Neuronal stem cell (in vitro differentiated cells): ENCODE results near the gene OR9Q1.

ENCODE experiments used
- DNase-seq: peaks from one replicate; pipeline ENCODE4 v3.0.0-alpha.2; 2013; ENCODE audit warnings: low spot score
- H2AFZ ChIP-seq: one replicate; pipeline ENCODE4 v1.6.1; 2013; ENCODE audit warnings: mild to moderate bottlenecking, low read length, inconsistent platforms
- H2AK5ac ChIP-seq: 2 replicates; pipeline ENCODE4 v1.6.1; 2013; ENCODE audit warnings: low read depth, mild to moderate bottlenecking, inconsistent platforms, low read length, moderate library complexity, mixed read lengths
- H2BK120ac ChIP-seq: 2 replicates; pipeline ENCODE4 v1.6.1; 2013; ENCODE audit warnings: low read depth, mild to moderate bottlenecking, inconsistent platforms, low read length, moderate library complexity, mixed read lengths
- H2BK12ac ChIP-seq: one replicate; pipeline ENCODE4 v1.6.1; 2013; ENCODE audit warnings: low read length, inconsistent platforms
- H2BK15ac ChIP-seq: 2 replicates; pipeline ENCODE4 v1.6.1; 2013; ENCODE audit warnings: mild to moderate bottlenecking, low read length, inconsistent platforms, mixed read lengths
- H2BK5ac ChIP-seq: one replicate; pipeline ENCODE4 v1.6.1; 2013; ENCODE audit warnings: inconsistent platforms, mild to moderate bottlenecking, low read length, moderate library complexity
- H3K14ac ChIP-seq: one replicate; pipeline ENCODE4 v1.6.1; 2013; ENCODE audit warnings: low read length, inconsistent platforms
- H3K18ac ChIP-seq: 2 replicates; pipeline ENCODE4 v1.6.1; 2013; ENCODE audit warnings: low read length, inconsistent platforms
- H3K23ac ChIP-seq: 2 replicates; pipeline ENCODE4 v1.6.1; 2013; ENCODE audit warnings: low read depth, mild to moderate bottlenecking, mixed read lengths, low read length, inconsistent platforms; ENCODE audit not compliant: poor library complexity
- H3K27ac ChIP-seq: replicated peaks from 3 replicates; pipeline ENCODE4 v1.5.1; 2013; ENCODE audit warnings: low read length, inconsistent platforms
- H3K27me3 ChIP-seq, 3 experiments: 2 replicates each; pipeline ENCODE4 v1.6.1; 2013; ENCODE audit warnings: low read length in 3 of 3, mild to moderate bottlenecking in 2 of 3, inconsistent platforms in 1 of 3, low read depth in 1 of 3, mixed read lengths in 1 of 3, moderate library complexity in 1 of 3; ENCODE audit not compliant: control insufficient read depth in 3 of 3, insufficient read depth in 3 of 3
- H3K36me3 ChIP-seq, 2 donors: replicated peaks in 1 of 2; 2 replicates each; pipeline ENCODE4 v1.6.1; 2013; ENCODE audit warnings: low read length in 2 of 2; ENCODE audit not compliant: control insufficient read depth in 2 of 2, insufficient read depth in 2 of 2
- H3K4ac ChIP-seq: 2 replicates; pipeline ENCODE4 v1.6.1; 2013; ENCODE audit warnings: inconsistent platforms, mild to moderate bottlenecking, low read length, moderate library complexity
- H3K4me1 ChIP-seq, 2 donors: 1 replicate in 1 of 2; 2 replicates in 1 of 2; pipeline ENCODE4 v1.6.1; 2013; ENCODE audit warnings: low read length in 2 of 2, low read depth in 1 of 2; ENCODE audit not compliant: control insufficient read depth in 2 of 2, insufficient read depth in 1 of 2
- H3K4me2 ChIP-seq: one replicate; pipeline ENCODE4 v1.6.1; 2013; ENCODE audit warnings: mild to moderate bottlenecking, low read length, inconsistent platforms; ENCODE audit not compliant: insufficient read depth, poor library complexity, severe bottlenecking
- H3K4me3 ChIP-seq, 2 donors: 2 replicates each; pipeline ENCODE4 v1.5.1; 2013; ENCODE audit warnings: low read length in 2 of 2, mild to moderate bottlenecking in 2 of 2, inconsistent platforms in 1 of 2, moderate library complexity in 1 of 2
- H3K79me1 ChIP-seq: one replicate; pipeline ENCODE4 v1.6.1; 2013; ENCODE audit warnings: low read depth, mild to moderate bottlenecking, inconsistent platforms, low read length, moderate library complexity
- H3K9ac ChIP-seq: one replicate; pipeline ENCODE4 v1.6.1; 2013; ENCODE audit warnings: mild to moderate bottlenecking, low read depth, low read length, inconsistent platforms; ENCODE audit not compliant: poor library complexity
- H3K9me3 ChIP-seq, 2 donors: replicated peaks in 1 of 2; 2 replicates each; pipeline versions ENCODE3 to v1.6.1; 2013; ENCODE audit warnings: low read length in 2 of 2, mild to moderate bottlenecking in 2 of 2, inconsistent platforms in 1 of 2, low read depth in 1 of 2, mixed read lengths in 1 of 2, moderate library complexity in 1 of 2; ENCODE audit not compliant: control insufficient read depth in 2 of 2, insufficient read depth in 1 of 2
- H4K8ac ChIP-seq: one replicate; pipeline ENCODE4 v1.6.1; 2013; ENCODE audit warnings: low read depth, mild to moderate bottlenecking, inconsistent platforms, low read length, moderate library complexity
- H4K91ac ChIP-seq: one replicate; pipeline ENCODE4 v1.6.1; 2013; ENCODE audit warnings: low read length, low read depth, mild to moderate bottlenecking, inconsistent platforms; ENCODE audit not compliant: poor library complexity
- WGBS, 2 donors: extraction: QIAGEN DNeasy Blood & Tissue Kit; methylation state at CpG; one replicate each; pipeline ENCODE4 v1.1.7; 2013; ENCODE audit warnings: missing lambda C conversion rate in 2 of 2, mixed read lengths in 1 of 2; ENCODE audit not compliant: insufficient read length in 2 of 2, insufficient replicate concordance in 1 of 2; ENCODE audit errors: extremely low coverage in 2 of 2; 5-methylcytosine and 5-hydroxymethylcytosine counted together

The OR9Q1 gene

GRCh38 chr11:58000699-58001098 is 23.0 kb upstream of the OR9Q1 start:
- Histone ChIP-seq H3K4me1 (no peaks in the 10 kb centered on the region), H3K36me3 (no peaks in the 10 kb centered on the region), H2AK5ac (no peak overlapping the region), H3K4me3 (no peak overlapping the region), H3K27ac (no peak overlapping the region), H2BK15ac (no peak overlapping the region), H4K8ac (no peak overlapping the region), H3K14ac (no peak overlapping the region), H3K9ac (no peak overlapping the region), H2BK120ac (no peak overlapping the region), H3K79me1 (no peaks in the 10 kb centered on the region), H3K4ac (no peak overlapping the region), H3K23ac (no peak overlapping the region), H3K9me3 (no peaks in the 10 kb centered on the region), H3K4me2 (no peak overlapping the region), H2BK5ac (no peak overlapping the region), H3K27me3 (no peaks in the 10 kb centered on the region), H4K91ac (no peak overlapping the region), H3K18ac (no peak overlapping the region), H2AFZ (no peak overlapping the region), H2BK12ac (no peak overlapping the region)
- no peak for DNase-seq
- no CpG with 5 or more reads among the region's 5 CpGs for WGBS, 2 donors

- Histone ChIP-seq H2AK5ac (no peak overlapping the region), H3K79me1 (no peaks in the 10 kb centered on the region), H3K27me3 (no peaks in the 10 kb centered on the region), H3K4me3 (no peak overlapping the region), H2BK120ac (no peak overlapping the region), H4K8ac (no peak overlapping the region), H3K14ac (no peak overlapping the region), H2AFZ (no peak overlapping the region), H3K23ac (no peak overlapping the region), H2BK15ac (no peak overlapping the region), H3K9ac (no peak overlapping the region), H3K4ac (no peak overlapping the region), H3K9me3 (no peaks in the 10 kb centered on the region), H2BK5ac (no peak overlapping the region), H3K18ac (no peak overlapping the region), H3K4me1 (no peaks in the 10 kb centered on the region), H3K36me3 (no peaks in the 10 kb centered on the region), H3K4me2 (no peak overlapping the region), H3K27ac (no peak overlapping the region), H2BK12ac (no peak overlapping the region), H4K91ac (no peak overlapping the region)
- no peak for DNase-seq
- WGBS, 2 donors = no CpG with 5 or more reads among the region's 2 CpGs
Observed at GRCh38 chr11:58003036-58003435, 20.6 kb upstream of the OR9Q1 start.

GRCh38 chr11:58003591-58003990 is 20.1 kb upstream of the OR9Q1 start:
- H2BK12ac ChIP-seq = no peak overlapping the region

GRCh38 chr11:58004664-58005063 is 19.0 kb upstream of the OR9Q1 start:
- no peak overlapping the region for H2BK15ac ChIP-seq
- no peak overlapping the region for H3K4ac ChIP-seq
- H2BK5ac ChIP-seq = no peak overlapping the region
- no peaks in the 10 kb centered on the region for H3K27me3 ChIP-seq
- no peak overlapping the region for H4K91ac ChIP-seq
- no peak overlapping the region for H2AK5ac ChIP-seq
- H2AFZ ChIP-seq = peak overlapping the region; percentile 77
- H3K79me1 ChIP-seq = no peaks in the 10 kb centered on the region
- no CpG with 5 or more reads among the region's 6 CpGs for whole genome bisulfite sequencing, 2 donors
- no peak for DNase-seq
- H3K18ac ChIP-seq = no peak overlapping the region
- no peak overlapping the region for H3K14ac ChIP-seq
- H3K9me3 ChIP-seq = no peaks in the 10 kb centered on the region
- H3K4me1 ChIP-seq = no peaks in the 10 kb centered on the region
- no peak overlapping the region for H2BK120ac ChIP-seq
- H3K4me3 ChIP-seq = no peak overlapping the region
- H3K9ac ChIP-seq = no peak overlapping the region
- no peaks in the 10 kb centered on the region for H3K36me3 ChIP-seq
- H4K8ac ChIP-seq = no peak overlapping the region
- no peak overlapping the region for H3K27ac ChIP-seq
- H3K4me2 ChIP-seq = no peak overlapping the region
- H2BK12ac ChIP-seq = no peak overlapping the region
- H3K23ac ChIP-seq = no peak overlapping the region

More at GRCh38 chr11:58003591-58003990, 20.1 kb upstream of the OR9Q1 start:
- Histone ChIP-seq H3K27ac (no peak overlapping the region), H4K91ac (no peak overlapping the region), H3K4me1 (no peaks in the 10 kb centered on the region), H3K4me3 (no peak overlapping the region), H3K9ac (no peak overlapping the region), H2BK15ac (no peak overlapping the region), H3K9me3 (no peaks in the 10 kb centered on the region), H3K79me1 (no peaks in the 10 kb centered on the region), H4K8ac (no peak overlapping the region), H2BK120ac (no peak overlapping the region), H3K36me3 (no peaks in the 10 kb centered on the region), H2AFZ (no peak overlapping the region), H3K4me2 (no peak overlapping the region), H3K14ac (no peak overlapping the region), H2AK5ac (no peak overlapping the region), H3K4ac (no peak overlapping the region), H3K27me3 (no peaks in the 10 kb centered on the region), H3K23ac (no peak overlapping the region), H2BK5ac (no peak overlapping the region), H3K18ac (no peak overlapping the region)
- DNase-seq = no peak
